Right hindlimb (tissue), 1 donor: Measurements from ENCODE around the gene KCNE1.
"Not testable (repeated sequence)": the region's sequence is repeated elsewhere in the genome, so short reads cannot be mapped to it uniquely, and the experiment has no call there.

Experiments used
- DNase-seq: peaks from one replicate; pipeline ENCODE4 v3.0.0-alpha.2; 2018

KCNE1 gene

DNA sequence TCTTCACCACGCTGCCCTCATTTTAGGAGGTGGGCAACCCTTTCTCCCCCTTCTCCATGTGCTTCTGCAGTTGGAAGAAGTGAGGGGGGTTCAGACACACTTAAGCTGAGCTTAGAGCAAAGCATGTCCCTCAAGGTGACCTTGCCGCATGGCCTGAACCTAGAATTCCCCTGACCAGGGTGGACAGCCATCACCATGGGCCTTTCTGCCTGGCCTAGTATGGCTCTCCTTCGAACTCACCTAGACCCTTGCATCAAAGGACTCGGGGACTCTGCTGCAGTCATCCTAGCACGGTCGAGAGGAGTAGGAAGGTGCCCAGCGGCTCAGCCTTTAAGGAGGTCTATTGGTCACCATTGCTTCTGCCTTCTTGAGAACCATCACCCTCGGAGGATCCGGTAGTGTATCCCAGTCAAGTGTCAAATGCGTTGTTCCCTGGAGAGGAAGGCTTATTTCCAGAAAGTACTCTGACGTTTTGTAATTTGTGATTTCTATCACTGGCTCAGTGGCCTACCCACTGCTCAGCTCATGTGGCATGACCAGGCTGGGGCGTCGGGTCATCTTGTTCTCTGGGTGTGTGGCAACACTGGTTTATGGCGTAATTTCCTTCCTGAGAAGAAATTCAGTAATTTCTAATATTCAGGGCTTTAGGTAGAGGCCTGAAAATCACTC, at the start of gene KCNE1:
Gene KCNE1 (minus strand): TSS at position 424 of the 669 bp plus-strand sequence. CDS start 62,576 bp downstream, outside the sequence.
- DNase-seq = no peak

DNA sequence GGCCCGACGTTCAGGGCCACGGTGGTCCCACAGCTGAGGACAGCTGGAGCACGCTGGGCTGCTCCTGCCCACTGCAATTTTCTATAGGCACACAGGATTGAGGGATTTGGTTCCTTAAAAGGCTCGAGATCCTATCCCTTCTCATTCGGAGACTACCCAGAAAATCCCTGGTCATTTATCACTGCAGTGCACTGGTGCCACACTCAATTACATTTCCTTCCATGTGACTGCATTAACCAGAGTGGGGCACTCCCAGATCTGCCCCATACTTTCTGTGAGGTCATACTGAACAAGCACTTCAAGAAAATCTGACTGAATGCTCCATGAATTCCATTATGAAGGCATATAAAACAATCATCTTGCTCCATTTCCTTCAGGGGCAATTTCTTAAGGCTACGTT, 49.8 kb upstream of the KCNE1 start:
- DNase-seq = no peak

DNA sequence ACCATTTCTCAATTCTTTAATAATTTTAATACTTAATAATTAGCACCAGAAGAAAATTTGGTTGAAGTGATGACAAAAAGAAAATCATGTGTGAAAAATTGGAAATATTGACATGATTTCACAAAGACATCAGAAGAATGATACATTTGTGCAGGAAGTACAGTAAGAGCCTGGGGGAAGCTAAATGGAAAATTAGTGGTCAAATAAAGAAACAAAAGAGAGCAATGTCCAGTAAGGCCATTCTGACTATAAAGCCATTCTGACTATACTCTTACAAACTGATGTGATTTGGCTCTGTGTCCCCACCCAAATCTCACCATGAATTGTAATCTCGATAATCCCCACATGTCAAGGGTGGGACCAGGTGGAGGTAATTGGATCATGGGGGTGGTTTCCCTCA, 48.6 kb upstream of the KCNE1 start:
- DNase-seq = no peak

DNA sequence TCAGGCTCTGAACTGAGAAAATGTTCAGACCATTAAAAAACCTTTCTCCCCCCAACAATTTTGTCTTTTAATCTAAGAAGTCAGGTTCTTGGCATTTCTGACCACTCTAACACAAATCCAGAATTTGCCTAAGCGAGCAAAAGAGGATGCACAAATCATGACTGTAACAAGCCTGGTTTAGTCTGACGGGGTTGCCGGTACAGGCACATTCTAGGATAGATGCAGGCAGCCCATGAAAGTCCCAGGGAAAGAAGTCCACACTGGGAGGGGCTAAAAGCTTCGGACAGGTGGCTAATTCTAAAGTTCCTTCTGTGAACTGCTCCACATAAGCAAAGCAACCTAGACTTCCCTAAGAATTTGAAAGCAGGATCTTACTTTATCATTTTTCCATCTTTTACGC, 48.0 kb upstream of the KCNE1 start:
- DNase-seq = no peak

GRCh38 chr21:34559089-34559631, 47.1 kb upstream of the KCNE1 start:
- DNase-seq = no peak

GRCh38 chr21:34558166-34558565, 46.2 kb upstream of the KCNE1 start:
- DNase-seq = no peak

GRCh38 chr21:34557261-34557660, 45.3 kb upstream of the KCNE1 start:
- DNase-seq = no peak

- not testable (repeated sequence) for DNase-seq
These were observed 42.7 kb upstream of the KCNE1 start for GRCh38 chr21:34554670-34555069.

- DNase-seq = no peak
These were observed 42.2 kb upstream of the KCNE1 start for GRCh38 chr21:34554227-34554626.

DNA sequence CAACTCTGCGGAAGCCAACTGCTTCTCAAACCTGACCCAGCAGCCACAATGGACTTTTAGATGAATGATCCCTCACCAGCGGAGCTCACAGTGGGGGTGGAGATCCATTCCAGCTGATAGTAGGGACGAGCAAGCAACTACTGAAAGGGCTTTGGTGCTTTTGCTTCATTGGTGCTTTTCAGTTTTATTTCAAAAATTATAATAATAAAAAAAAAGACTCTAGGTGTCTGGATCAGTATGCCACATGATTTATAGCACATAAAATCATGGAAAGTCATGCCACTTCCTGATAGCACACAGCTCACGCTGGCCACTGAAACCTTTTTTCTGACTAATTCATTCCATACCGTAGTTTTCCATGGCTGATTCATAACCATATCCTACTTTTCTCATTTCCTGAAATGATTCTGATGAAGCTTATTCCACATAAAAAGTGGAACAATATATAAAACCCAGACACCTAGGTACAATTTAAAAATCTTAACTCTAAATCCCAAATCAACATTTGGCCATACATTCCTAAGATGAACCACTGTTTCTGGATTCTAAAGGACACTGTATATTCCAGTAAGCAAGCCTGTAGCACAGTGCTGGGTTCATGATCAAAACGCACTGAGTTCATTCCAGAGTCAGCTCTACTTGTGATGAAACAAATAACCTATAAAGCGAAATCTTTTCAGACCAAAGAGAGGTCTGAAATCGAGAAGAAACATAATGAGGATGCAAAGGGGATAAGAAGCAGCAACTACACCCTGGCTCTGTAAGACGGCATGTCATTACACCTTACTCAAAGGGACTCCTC, 41.3 kb upstream of the KCNE1 start:
- no peak for DNase-seq

DNA sequence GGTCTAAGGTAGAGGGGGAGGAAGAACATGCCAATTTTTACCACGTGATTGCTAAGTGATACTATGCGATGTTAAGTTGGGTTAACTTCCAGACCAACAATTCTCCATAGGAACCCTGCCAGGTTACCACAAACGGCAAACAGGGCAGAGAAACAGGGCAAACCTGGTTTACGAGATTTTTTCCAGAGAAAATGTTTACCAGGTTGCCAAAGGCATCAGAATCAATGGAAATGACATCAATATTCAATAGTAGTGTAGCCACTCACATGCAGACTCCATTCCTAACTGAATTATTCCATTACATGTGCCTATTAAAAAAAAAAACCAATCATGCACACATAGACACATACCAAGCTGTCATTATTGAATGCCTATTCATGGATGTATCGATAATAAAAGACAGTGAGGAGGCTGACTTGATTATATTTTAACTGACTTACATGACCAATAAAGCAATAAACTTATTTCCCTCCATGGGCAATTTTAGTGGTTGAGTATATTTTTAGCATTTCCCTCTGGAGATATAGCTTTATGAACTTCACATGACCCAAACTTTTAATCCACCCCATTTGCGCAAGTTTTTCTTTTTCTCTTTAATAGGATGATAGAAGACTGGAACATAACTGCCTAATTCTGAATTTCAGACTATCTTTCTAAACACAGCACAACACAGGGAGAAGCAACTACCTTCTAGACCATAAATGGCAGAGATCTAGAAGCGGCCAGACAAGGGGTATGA, 40.5 kb upstream of the KCNE1 start:
- no peak for DNase-seq

GRCh38 chr21:34550182-34550799, 38.3 kb upstream of the KCNE1 start:
- no peak for DNase-seq

- DNase-seq = no peak
These were observed 36.9 kb upstream of the KCNE1 start for GRCh38 chr21:34548781-34549376.

- no peak for DNase-seq
These were observed 34.5 kb upstream of the KCNE1 start for GRCh38 chr21:34546542-34546941.

DNA sequence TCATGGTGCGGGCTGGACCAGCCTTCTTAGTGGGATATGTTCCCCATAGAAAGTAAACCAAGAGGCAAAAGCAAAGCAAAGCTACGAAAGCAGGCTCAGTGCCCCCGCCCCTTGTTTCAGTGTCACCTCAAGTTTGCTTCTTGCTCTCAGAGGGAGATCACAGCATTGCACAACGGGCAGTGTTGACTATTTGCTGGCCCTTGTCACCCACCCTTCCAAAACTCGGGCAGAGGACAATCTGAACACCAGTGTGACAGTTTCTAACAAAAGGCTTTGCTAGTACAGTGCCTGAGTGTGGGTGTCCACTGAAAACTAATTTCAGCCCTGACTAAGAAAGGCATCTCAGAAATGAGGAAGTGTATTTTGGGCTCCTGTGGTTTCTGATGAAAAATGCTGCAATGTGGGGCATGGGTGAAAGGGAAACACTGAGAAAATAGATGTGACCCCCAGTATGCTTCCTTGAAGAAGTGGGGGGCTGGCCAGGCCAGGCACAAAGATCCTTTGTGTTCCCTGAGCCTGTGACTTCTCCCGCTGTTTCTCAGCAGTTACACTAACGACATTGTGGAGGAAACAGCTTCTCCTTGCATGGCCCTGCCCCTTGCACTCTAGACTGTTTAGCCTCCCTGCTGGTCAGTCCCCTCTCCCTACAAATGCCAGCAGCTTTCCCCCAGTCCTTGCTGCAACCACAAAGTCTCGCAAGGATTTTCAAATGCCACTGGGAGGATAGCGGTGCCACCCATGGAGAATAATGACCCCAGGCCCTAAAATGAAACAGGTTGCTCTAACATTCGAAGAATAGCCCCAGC, 33.3 kb upstream of the KCNE1 start:
- peak; percentile 39 for DNase-seq

GRCh38 chr21:34544032-34544496, 32.1 kb upstream of the KCNE1 start:
- DNase-seq = no peak

DNA sequence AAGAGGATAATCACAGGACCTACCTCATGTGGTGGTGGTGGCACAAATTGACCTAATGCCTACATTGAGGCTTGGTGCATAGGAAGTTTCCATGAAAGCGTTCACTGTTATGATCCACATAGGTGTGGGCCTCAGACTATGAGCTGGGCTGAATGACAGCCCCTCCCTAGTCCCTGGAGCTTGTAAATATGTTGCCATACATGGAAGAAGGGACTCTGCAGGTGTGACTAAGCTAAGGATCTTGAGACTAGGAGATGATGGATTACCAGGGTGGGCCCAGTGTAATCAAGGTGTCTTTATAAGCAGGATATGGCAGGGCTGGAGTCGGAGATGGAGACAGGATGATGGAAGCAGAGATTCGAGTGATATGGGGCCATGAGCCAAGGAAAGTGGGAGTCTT, 31.0 kb upstream of the KCNE1 start:
- no peak for DNase-seq

DNA sequence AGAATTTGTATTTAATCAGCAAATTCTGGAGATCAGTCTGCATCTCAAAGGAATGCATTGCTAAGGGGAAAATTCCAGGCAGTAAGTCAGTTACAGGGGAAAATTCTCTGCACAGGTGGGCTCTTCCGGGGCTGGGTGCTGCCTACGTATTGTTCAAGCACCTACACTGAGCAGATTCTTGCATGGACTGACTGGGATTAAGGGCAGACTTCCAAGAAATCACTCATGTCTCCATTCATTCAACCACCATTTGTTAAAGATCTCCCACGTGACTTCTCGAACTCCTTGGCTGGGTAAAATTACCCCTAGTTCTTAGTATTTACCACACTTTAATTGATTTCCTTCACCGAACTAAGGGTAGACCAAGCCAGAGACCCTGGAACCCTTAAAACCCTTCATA, 28.2 kb upstream of the KCNE1 start:
- no peak for DNase-seq

GRCh38 chr21:34537838-34538237, 25.8 kb upstream of the KCNE1 start:
- no peak for DNase-seq

GRCh38 chr21:34536820-34537219, 24.8 kb upstream of the KCNE1 start:
- no peak for DNase-seq

DNA sequence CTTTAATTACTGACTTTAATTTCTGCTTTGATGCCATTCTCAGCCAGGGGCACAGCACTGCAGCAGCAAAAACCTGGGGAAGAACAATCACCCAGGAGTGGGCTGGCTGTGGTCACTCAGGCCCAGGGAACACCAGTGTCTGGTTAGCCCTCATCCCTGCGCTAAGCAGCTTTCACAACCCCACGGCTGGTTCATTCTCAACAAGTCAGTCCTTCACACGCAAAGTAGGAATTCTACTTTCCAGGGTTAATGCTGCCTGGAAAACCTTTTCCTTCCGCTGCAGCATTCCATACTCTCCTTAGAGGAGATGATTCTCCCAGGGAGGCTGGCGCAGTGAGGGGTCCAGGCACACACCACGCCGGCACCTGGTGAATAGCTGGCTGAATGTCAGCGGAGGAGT, 24.3 kb upstream of the KCNE1 start:
- no peak for DNase-seq

DNA sequence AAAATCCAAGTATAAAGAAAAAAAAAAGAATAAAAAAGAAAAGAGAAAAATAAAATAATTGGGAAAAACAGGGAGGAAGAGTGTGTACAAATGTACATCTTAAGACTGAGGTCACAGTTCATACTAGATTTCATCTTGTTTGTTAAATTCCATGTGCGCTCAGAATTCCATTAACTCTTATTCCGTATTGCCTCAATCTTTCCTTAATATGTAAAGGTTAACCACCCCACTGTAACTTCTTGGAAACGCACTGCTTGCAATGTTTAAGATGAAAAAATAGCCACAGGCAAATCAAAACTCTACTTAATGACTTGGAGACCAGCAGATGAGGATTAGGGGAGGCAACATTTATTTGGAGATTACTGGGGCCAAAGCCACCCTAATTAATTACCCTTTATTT, 23.9 kb upstream of the KCNE1 start:
- DNase-seq = no peak
